ENCODE measurements around the gene SDHAF1.
"Not testable (repeated sequence)": the region's sequence is repeated elsewhere in the genome, so short reads cannot be mapped to it uniquely, and the experiment has no call there.

SDHAF1 gene

GRCh38 chr19:35995048-35995993 lies at the start of gene SDHAF1:
TSS of gene SDHAF1 (plus strand) at chr19:35995188. CDS start at chr19:35995275, 87 bp downstream.
- peak; percentile 92 to 97 (median 95) for DNase-seq

- no peak for DNase-seq
Observed at GRCh38 chr19:35946203-35946602, 48.8 kb upstream of the SDHAF1 start.

- no peak for DNase-seq
Observed at GRCh38 chr19:35949131-35949530, 45.9 kb upstream of the SDHAF1 start.

GRCh38 chr19:35955881-35956634 lies 38.9 kb upstream of the SDHAF1 start:
- no peak for DNase-seq

GRCh38 chr19:35957411-35957810 lies 37.6 kb upstream of the SDHAF1 start:
- not testable (repeated sequence) for DNase-seq

- no peak for DNase-seq
Observed at GRCh38 chr19:35958660-35959039, 36.3 kb upstream of the SDHAF1 start.

- peak in 2 of 3 experiments; percentile 10 to 14 for DNase-seq
Observed at GRCh38 chr19:35959040-35959967, 35.7 kb upstream of the SDHAF1 start.

- DNase-seq: no peak
Observed at GRCh38 chr19:35959968-35960320, 35.0 kb upstream of the SDHAF1 start.

- DNase-seq: no peak
Observed at GRCh38 chr19:35960432-35960972, 34.5 kb upstream of the SDHAF1 start.

- DNase-seq: no peak
Observed at GRCh38 chr19:35963514-35963913, 31.5 kb upstream of the SDHAF1 start.

- no peak for DNase-seq
Observed at GRCh38 chr19:35966771-35967170, 28.2 kb upstream of the SDHAF1 start.

- DNase-seq: no peak
Observed at GRCh38 chr19:35973487-35973886, 21.5 kb upstream of the SDHAF1 start.

- no peak for DNase-seq
Observed at GRCh38 chr19:35975608-35976214, 19.3 kb upstream of the SDHAF1 start.

- DNase-seq: no peak
Observed at GRCh38 chr19:35977446-35978222, 17.4 kb upstream of the SDHAF1 start.

- no peak for DNase-seq
Observed at GRCh38 chr19:35978271-35978670, 16.7 kb upstream of the SDHAF1 start.

GRCh38 chr19:35978832-35979365 lies 16.1 kb upstream of the SDHAF1 start:
- peak in 1 of 3 experiments; percentile 14 for DNase-seq

- not testable (repeated sequence) for DNase-seq
Observed at GRCh38 chr19:35980997-35981396, 14.0 kb upstream of the SDHAF1 start.

GRCh38 chr19:35983177-35983576 lies 11.8 kb upstream of the SDHAF1 start:
- no peak for DNase-seq

- no peak for DNase-seq
Observed at GRCh38 chr19:35986111-35986510, 8.9 kb upstream of the SDHAF1 start.

- peak; percentile 68 to 88 (median 81) for DNase-seq
Observed at GRCh38 chr19:35986664-35987570, 8.1 kb upstream of the SDHAF1 start.

All from NCI-H1417 (cell line).